ENCODE measurements around the gene FGD6. TPM values are rescaled to one million over a fixed set of nuclear protein-coding genes. Genes with fewer than 3 reads are reported as not detected.
A peak's percentile ranks its signal among the peaks of the same experiment; 100 is the strongest.

Gene FGD6
- total RNA-seq, 2 experiments from 2014 or later = 5.6 to 7.8 TPM

GRCh38 chr12:95205685-95206084 lies 11.6 kb downstream of the FGD6 start:
- intact Hi-C loops (cut with micrococcal nuclease; ENCODE audit: unreplicated experiment) = no loop called here
- Histone ChIP-seq H4K20me1 (ENCODE audit: insufficient read depth, low read length) (no peaks in the 10 kb centered on the region), H3K4me2 (ENCODE audit: low read length) (no peak overlapping the region; the same call in 1 of the 2 replicates), H3K27ac (ENCODE audit: low read depth, low read length, poor library complexity, severe bottlenecking) (peak overlapping the region; percentile 10), H3K4me3 (ENCODE audit: low read depth, low read length, poor library complexity, severe bottlenecking) (no peak overlapping the region), H2AFZ (ENCODE audit: low read length) (no peak overlapping the region), H3K79me2 (ENCODE audit: insufficient read depth, low read depth, low read length) (peaks cover 13% of the 10 kb centered on the region), H3K4me1 (ENCODE audit: insufficient read depth, low read length, poor library complexity, severe bottlenecking) (peaks cover 45% of the 10 kb centered on the region), H3K9me2 (ENCODE audit: insufficient read depth, low read length) (no peaks in the 10 kb centered on the region), H3K36me3 (ENCODE audit: insufficient read depth, low read length) (no peaks in the 10 kb centered on the region; the same call in 1 of the 2 replicates), H3K9me3 (ENCODE audit: low read length) (no peaks in the 10 kb centered on the region)
- no peak for TF ChIP-seq EZH2phosphoT487 (IDR thresholded peaks at IDR 0.05; ENCODE audit: borderline replicate concordance, low read depth, low read length)
- TF ChIP-seq, protein P1, sequence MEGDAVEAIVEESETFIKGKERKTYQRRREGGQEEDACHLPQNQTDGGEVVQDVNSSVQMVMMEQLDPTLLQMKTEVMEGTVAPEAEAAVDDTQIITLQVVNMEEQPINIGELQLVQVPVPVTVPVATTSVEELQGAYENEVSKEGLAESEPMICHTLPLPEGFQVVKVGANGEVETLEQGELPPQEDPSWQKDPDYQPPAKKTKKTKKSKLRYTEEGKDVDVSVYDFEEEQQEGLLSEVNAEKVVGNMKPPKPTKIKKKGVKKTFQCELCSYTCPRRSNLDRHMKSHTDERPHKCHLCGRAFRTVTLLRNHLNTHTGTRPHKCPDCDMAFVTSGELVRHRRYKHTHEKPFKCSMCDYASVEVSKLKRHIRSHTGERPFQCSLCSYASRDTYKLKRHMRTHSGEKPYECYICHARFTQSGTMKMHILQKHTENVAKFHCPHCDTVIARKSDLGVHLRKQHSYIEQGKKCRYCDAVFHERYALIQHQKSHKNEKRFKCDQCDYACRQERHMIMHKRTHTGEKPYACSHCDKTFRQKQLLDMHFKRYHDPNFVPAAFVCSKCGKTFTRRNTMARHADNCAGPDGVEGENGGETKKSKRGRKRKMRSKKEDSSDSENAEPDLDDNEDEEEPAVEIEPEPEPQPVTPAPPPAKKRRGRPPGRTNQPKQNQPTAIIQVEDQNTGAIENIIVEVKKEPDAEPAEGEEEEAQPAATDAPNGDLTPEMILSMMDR (conservative IDR thresholded peaks at IDR 0.05; ENCODE audit: low read length) = no peak
- CTCF ChIA-PET (ENCODE audit: unreplicated experiment) = no interaction called here
- BruUV-seq (replicated peaks) = no TSS peak
- DNase-seq (ENCODE audit: low spot score) = no peak
- POLR2A ChIA-PET = interaction anchor here (0.7 to 1.0 kb wide), 2 partner anchors 8 to 10 kb away, joined by 3 to 4 read pairs; no protein-coding TSS in a partner anchor

GRCh38 chr12:95205016-95205624 lies 12.1 kb downstream of the FGD6 start:
- no peaks in the 10 kb centered on the region for H3K9me3 ChIP-seq (ENCODE audit: low read length)
- H3K4me2 ChIP-seq (ENCODE audit: low read length) = no peak overlapping the region
- intact Hi-C loops (cut with micrococcal nuclease; ENCODE audit: unreplicated experiment) = no loop called here
- no peaks in the 10 kb centered on the region for H4K20me1 ChIP-seq (ENCODE audit: insufficient read depth, low read length)
- no peak for DNase-seq (ENCODE audit: low spot score)
- H3K79me2 ChIP-seq (ENCODE audit: insufficient read depth, low read depth, low read length) = peaks cover 19% of the 10 kb centered on the region
- no peaks in the 10 kb centered on the region for H3K9me2 ChIP-seq (ENCODE audit: insufficient read depth, low read length)
- no peak overlapping the region for H2AFZ ChIP-seq (ENCODE audit: low read length)
- ChIA-PET POLR2A (interaction anchor here (0.7 kb wide), 1 partner anchor 9 kb away, joined by 3 read pairs; no protein-coding TSS in a partner anchor), CTCF (ENCODE audit: unreplicated experiment) (no interaction called here)
- H3K4me3 ChIP-seq (ENCODE audit: low read depth, low read length, poor library complexity, severe bottlenecking) = no peak overlapping the region
- no TSS peak for BruUV-seq (replicated peaks)
- no peaks in the 10 kb centered on the region; the same call in 1 of the 2 replicates for H3K36me3 ChIP-seq (ENCODE audit: insufficient read depth, low read length)
- peak overlapping the region; percentile 10 for H3K27ac ChIP-seq (ENCODE audit: low read depth, low read length, poor library complexity, severe bottlenecking)
- peaks cover 51% of the 10 kb centered on the region for H3K4me1 ChIP-seq (ENCODE audit: insufficient read depth, low read length, poor library complexity, severe bottlenecking)
- TF ChIP-seq, protein P1 (conservative IDR thresholded peaks at IDR 0.05; ENCODE audit: low read length) = no peak
- TF ChIP-seq EZH2phosphoT487 (IDR thresholded peaks at IDR 0.05; ENCODE audit: borderline replicate concordance, low read depth, low read length) = no peak
